ENCODE measurements around the gene SP5.
"Not testable (repeated sequence)": the region's sequence is repeated elsewhere in the genome, so short reads cannot be mapped to it uniquely, and the experiment has no call there.

The SP5 gene

DNA sequence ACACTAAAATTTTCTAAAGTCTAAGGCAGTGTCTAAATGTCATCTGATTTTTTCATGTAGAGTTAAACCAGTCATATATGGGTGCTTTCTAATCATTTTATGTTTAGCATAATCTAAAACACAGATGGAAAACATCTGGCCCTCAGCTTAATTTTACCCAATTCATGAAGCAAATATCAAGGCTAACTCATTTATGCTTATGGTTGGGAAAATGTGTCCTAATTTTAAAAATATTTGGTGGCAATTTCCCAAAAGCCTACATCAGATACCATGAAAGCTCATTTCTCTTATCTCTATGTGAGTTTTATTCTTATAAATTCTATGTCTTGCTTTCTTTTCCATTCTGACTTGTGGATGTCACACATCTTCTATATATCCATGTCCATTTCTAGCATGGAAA is 7.2 kb downstream of the SP5 start:
- DNase-seq (ENCODE audit: low read depth): no peak
- H3K4me3 ChIP-seq (ENCODE audit: low read length): no peak overlapping the region
- TF ChIP-seq, protein P1, sequence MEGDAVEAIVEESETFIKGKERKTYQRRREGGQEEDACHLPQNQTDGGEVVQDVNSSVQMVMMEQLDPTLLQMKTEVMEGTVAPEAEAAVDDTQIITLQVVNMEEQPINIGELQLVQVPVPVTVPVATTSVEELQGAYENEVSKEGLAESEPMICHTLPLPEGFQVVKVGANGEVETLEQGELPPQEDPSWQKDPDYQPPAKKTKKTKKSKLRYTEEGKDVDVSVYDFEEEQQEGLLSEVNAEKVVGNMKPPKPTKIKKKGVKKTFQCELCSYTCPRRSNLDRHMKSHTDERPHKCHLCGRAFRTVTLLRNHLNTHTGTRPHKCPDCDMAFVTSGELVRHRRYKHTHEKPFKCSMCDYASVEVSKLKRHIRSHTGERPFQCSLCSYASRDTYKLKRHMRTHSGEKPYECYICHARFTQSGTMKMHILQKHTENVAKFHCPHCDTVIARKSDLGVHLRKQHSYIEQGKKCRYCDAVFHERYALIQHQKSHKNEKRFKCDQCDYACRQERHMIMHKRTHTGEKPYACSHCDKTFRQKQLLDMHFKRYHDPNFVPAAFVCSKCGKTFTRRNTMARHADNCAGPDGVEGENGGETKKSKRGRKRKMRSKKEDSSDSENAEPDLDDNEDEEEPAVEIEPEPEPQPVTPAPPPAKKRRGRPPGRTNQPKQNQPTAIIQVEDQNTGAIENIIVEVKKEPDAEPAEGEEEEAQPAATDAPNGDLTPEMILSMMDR (conservative IDR thresholded peaks at IDR 0.05; ENCODE audit: low read depth, low read length): no peak

- TF ChIP-seq, protein P1 (conservative IDR thresholded peaks at IDR 0.05; ENCODE audit: low read depth, low read length): no peak
Measured at GRCh38 chr2:170723446-170723958, 8.4 kb downstream of the SP5 start.

DNA sequence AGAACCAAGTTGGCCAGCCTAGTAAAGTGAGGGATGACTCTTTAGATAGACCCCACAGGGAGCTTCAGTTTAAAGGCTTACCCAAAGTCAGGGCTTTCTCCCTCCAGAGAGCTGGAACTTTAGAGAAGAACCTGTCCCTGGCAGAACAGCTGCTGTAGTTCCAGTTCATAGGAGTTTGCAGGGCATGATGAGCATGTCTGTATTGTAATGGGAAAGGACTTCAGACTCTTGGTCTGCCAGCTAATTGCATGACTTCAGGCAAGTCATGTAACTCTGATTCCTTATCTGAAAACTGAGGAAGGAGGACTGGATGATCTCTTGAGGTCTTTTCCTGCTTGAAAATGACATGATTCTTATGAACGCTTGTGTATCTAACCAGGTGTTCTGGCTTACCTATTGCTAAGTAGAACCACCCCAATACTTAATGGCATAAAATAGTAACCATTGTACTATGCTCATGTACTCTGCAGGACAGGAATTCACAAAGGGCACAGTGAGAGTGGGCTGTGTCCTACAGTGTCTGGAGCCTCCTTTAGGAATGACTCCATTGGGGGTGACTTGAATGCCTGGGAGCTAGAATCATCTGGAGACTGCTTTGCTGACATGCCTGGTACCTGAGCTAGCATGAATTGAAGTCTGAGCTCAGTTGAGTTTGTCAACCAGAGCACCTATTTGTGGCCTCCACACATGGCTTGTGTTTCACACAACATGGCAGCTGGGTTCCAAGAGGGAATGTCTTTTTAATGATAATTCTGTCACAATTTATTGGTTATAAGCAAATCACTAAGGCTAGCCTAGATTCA is 18.9 kb downstream of the SP5 start:
- no peak overlapping the region for H3K4me3 ChIP-seq (ENCODE audit: low read length)
- TF ChIP-seq, protein P1 (conservative IDR thresholded peaks at IDR 0.05; ENCODE audit: low read depth, low read length): no peak
- no peak for DNase-seq (ENCODE audit: low read depth)

More at GRCh38 chr2:170723446-170723958, 8.4 kb downstream of the SP5 start:
- no peak for DNase-seq (ENCODE audit: low read depth)
- H3K4me3 ChIP-seq (ENCODE audit: low read length): no peak overlapping the region

GRCh38 chr2:170734601-170735000 is 19.5 kb downstream of the SP5 start:
- H3K4me3 ChIP-seq (ENCODE audit: low read length); DNase-seq (ENCODE audit: low read depth): not testable (repeated sequence)

- no peak for DNase-seq (ENCODE audit: low read depth)
- TF ChIP-seq, protein P1 (conservative IDR thresholded peaks at IDR 0.05; ENCODE audit: low read depth, low read length): peak; percentile 16
- no peak overlapping the region for H3K4me3 ChIP-seq (ENCODE audit: low read length)
Measured at GRCh38 chr2:170736628-170737027, 21.5 kb downstream of the SP5 start.

- no peak overlapping the region for H3K4me3 ChIP-seq (ENCODE audit: low read length)
- TF ChIP-seq, protein P1 (conservative IDR thresholded peaks at IDR 0.05; ENCODE audit: low read depth, low read length): no peak
- DNase-seq (ENCODE audit: low read depth): no peak
Measured at GRCh38 chr2:170737406-170737805, 22.3 kb downstream of the SP5 start.

DNA sequence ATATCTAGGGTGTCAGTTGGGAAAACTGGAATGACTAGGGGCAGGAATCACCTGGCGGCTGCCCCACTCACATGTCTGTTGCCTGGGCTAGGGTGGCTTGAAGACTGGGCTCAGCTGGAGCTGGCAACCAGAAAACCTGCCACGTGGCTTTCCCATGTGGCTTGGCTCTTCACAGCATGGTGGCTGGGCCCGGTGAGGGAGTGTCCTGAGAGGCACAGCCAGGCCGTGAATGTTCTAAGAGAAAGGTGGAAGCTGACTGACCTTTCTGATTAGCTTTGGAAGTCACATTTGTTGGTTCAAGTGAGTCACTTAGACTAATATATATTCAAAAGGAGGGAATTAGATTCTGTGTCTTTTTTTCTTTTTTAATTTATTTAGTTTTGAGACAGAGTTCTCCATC is 22.7 kb downstream of the SP5 start:
- TF ChIP-seq, protein P1 (conservative IDR thresholded peaks at IDR 0.05; ENCODE audit: low read depth, low read length): no peak
- DNase-seq (ENCODE audit: low read depth): no peak
- no peak overlapping the region for H3K4me3 ChIP-seq (ENCODE audit: low read length)

Measured in retinal pigment epithelial cell (primary cell).